ENCODE results near the gene ALDH3B1. TPM values are rescaled to one million over a fixed set of nuclear protein-coding genes. Genes with fewer than 3 reads are reported as not detected.
A peak's percentile ranks its signal among the peaks of the same experiment; 100 is the strongest.

ALDH3B1 gene
- polyA plus RNA-seq, 3 donors = 79.8 to 89.1 (median 86.7) TPM

DNA sequence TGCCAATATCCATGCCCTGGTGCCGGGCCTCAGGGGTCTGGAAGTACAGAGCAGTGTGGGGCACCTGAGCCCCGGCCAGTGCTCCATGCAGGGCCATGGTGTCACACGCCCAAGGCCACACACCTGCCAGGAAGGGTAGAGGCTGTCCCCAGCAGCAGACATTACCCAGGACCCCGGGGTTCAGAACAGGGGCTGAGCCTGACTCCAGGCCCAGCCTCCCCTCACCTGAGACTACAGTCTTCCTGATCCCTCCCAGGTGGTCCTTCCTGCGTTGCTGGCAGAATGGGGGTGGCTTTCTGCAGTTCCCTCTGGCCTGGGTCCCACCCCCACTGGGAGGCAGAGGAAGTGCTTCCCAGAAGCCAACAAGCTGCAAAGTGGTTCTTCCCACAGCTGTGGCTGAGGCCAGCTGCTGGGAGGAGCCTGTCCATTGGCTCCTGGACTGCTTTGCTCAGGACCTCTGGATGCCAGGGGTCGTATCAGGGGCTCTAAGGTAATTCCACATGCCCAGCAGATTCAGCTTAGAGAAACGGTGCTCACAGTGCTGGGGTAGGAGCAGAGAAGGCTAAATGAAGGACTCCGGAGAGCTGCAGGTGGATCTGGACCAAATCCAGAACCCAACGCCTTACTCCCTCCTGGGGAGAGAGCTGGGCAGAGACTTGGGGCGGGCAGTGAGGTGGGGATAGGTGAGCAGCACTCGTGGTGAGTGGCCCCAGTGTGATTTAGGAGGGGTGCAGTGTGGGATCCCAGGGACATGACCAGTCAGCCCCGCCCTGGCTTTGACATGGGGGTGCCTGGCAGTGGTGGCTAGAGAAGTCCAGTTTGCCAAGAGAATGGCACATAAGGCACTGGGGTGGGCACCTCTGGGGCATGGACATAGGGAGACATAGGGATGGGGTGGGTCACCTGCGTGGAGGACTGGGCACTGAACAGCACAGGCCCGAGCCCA is 41.3 kb downstream of the ALDH3B1 start:
- no peak overlapping the region for H2AFZ ChIP-seq (ENCODE audit: insufficient read depth, low read depth, low read length, poor library complexity, severe bottlenecking)
- peaks cover 0 to 3% (median 0%) of the 10 kb centered on the region in 7 donors for H3K9me3 Mint-ChIP-seq
- H3K27ac Mint-ChIP-seq = peak overlapping the region in 5 of 7 donors; percentile 21 to 79 (median 56)
- peaks cover 55 to 59% of the 10 kb centered on the region in 2 donors for H3K36me3 Mint-ChIP-seq
- no peaks in the 10 kb centered on the region for H3K27me3 ChIP-seq (ENCODE audit: control insufficient read depth in 2 of 2, insufficient read depth in 2 of 2, low read length in 2 of 2)
- no peaks in the 10 kb centered on the region for H3K4me1 ChIP-seq (ENCODE audit: control insufficient read depth in 1 of 2, insufficient read depth in 2 of 2, low read length in 2 of 2)
- no peaks in the 10 kb centered on the region for H3K4me1 Mint-ChIP-seq
- DNase-seq = no peak
- 89% methylated on average over 11 of the region's 14 CpGs for WGBS (ENCODE audit: insufficient coverage)
- H3K79me2 ChIP-seq (ENCODE audit: insufficient read depth, low read length) = peaks cover 3% of the 10 kb centered on the region
- H3K36me3 ChIP-seq (replicated peaks in 1 of 2; ENCODE audit: control insufficient read depth in 1 of 2, insufficient read depth in 2 of 2, low read length in 2 of 2) = peaks cover 68 to 75% of the 10 kb centered on the region in 2 donors
- H3K4me3 ChIP-seq (replicated peaks in 1 of 3; ENCODE audit: low read depth in 2 of 3, low read length in 3 of 3) = no peak overlapping the region
- H3K4me2 ChIP-seq (replicated peaks; ENCODE audit: extremely low read depth, low read length, poor library complexity, severe bottlenecking) = no peak overlapping the region
- intact Hi-C loops (cut with micrococcal nuclease) = no loop called here
- no peak overlapping the region for H3K4me3 Mint-ChIP-seq
- no peaks in the 10 kb centered on the region for H3K9me3 ChIP-seq (replicated peaks in 1 of 2; ENCODE audit: control insufficient read depth in 1 of 2, insufficient read depth in 1 of 2, low read length in 2 of 2)
- peak overlapping the region in 1 of 2 donors; percentile 53 for H3K27ac ChIP-seq (ENCODE audit: low read depth in 1 of 2, low read length in 2 of 2)
- peaks cover 79% of the 10 kb centered on the region for H4K20me1 ChIP-seq (ENCODE audit: insufficient read depth, low read length)
- TF ChIP-seq CTCF (IDR thresholded peaks at IDR 0.05) = no peak
- H3K9ac ChIP-seq (ENCODE audit: insufficient read depth, low read length, poor library complexity, severe bottlenecking) = no peak overlapping the region
- H3K27me3 Mint-ChIP-seq (ENCODE audit: low read depth in 3 of 3) = peaks cover 0 to 2% (median 0%) of the 10 kb centered on the region in 3 donors

GRCh38 chr11:68052137-68052873 is 42.2 kb downstream of the ALDH3B1 start:
- Histone ChIP-seq H3K9ac (ENCODE audit: insufficient read depth, low read length, poor library complexity, severe bottlenecking) (no peak overlapping the region), H3K27me3 (ENCODE audit: control insufficient read depth in 2 of 2, insufficient read depth in 2 of 2, low read length in 2 of 2) (no peaks in the 10 kb centered on the region), H3K9me3 (replicated peaks in 1 of 2; ENCODE audit: control insufficient read depth in 1 of 2, insufficient read depth in 1 of 2, low read length in 2 of 2) (no peaks in the 10 kb centered on the region), H2AFZ (ENCODE audit: insufficient read depth, low read depth, low read length, poor library complexity, severe bottlenecking) (no peak overlapping the region), H3K79me2 (ENCODE audit: insufficient read depth, low read length) (no peaks in the 10 kb centered on the region), H3K36me3 (replicated peaks in 1 of 2; ENCODE audit: control insufficient read depth in 1 of 2, insufficient read depth in 2 of 2, low read length in 2 of 2) (peaks cover 60 to 67% of the 10 kb centered on the region in 2 donors), H3K27ac (ENCODE audit: low read depth in 1 of 2, low read length in 2 of 2) (peak overlapping the region in 1 of 2 donors; percentile 14), H3K4me2 (replicated peaks; ENCODE audit: extremely low read depth, low read length, poor library complexity, severe bottlenecking) (no peak overlapping the region), H3K4me3 (replicated peaks in 1 of 3; ENCODE audit: low read depth in 2 of 3, low read length in 3 of 3) (no peak overlapping the region), H4K20me1 (ENCODE audit: insufficient read depth, low read length) (peaks cover 71% of the 10 kb centered on the region), H3K4me1 (ENCODE audit: control insufficient read depth in 1 of 2, insufficient read depth in 2 of 2, low read length in 2 of 2) (no peaks in the 10 kb centered on the region)
- Mint-ChIP-seq H3K4me3 (no peak overlapping the region), H3K9me3 (peaks cover 0 to 3% (median 0%) of the 10 kb centered on the region in 7 donors), H3K27ac (peak overlapping the region in 6 of 7 donors; percentile 7 to 79 (median 64)), H3K36me3 (peaks cover 50 to 53% of the 10 kb centered on the region in 2 donors), H3K4me1 (no peaks in the 10 kb centered on the region), H3K27me3 (ENCODE audit: low read depth in 3 of 3) (peaks cover 0 to 2% (median 0%) of the 10 kb centered on the region in 3 donors)
- no peak for DNase-seq
- no peak for TF ChIP-seq CTCF (IDR thresholded peaks at IDR 0.05)
- intact Hi-C loops (cut with micrococcal nuclease) = no loop called here
- whole genome bisulfite sequencing (ENCODE audit: insufficient coverage) = 96% methylated on average over 12 of the region's 15 CpGs

All from CD14-positive monocyte (primary cell).